A549 (cell line): ENCODE measurements around the gene FPR1. TPM values are rescaled to one million over a fixed set of nuclear protein-coding genes. Genes with fewer than 3 reads are reported as not detected.

ENCODE experiments used
- ATAC-seq, 2 experiments: fragments of 200-7000 bp in 1 of 2; fragments of >200 bp in 1 of 2; cut with Nextera tagmentation in 1 of 2; cut with Tn5 transposase in 1 of 2; 3 replicates each; pipeline versions ENCODE4 v1.8.0 to v1.9.1; 2018 to 2020; ENCODE audit warnings: mild to moderate bottlenecking in 1 of 2, moderate library complexity in 1 of 2
- CTCF ChIA-PET: fragments of 300-600 bp; sonication (Branson Sonifier 250); formaldehyde crosslinking; extraction: SDS; loops from one replicate; lab custom pipeline; 2021; ENCODE audit warnings: antibody characterized with exemption, inconsistent platforms; lab: Yijun Ruan, JAX
- POLR2A ChIA-PET: fragments of 350-600 bp; formaldehyde crosslinking; extraction: SDS; loops from one replicate; lab custom pipeline; 2021; ENCODE audit warnings: antibody characterized with exemption, inconsistent platforms; lab: Yijun Ruan, JAX
- DNase-seq, 2 experiments: peaks; one replicate each; pipeline versions ENCODE4 v3.0.0 to v3.0.0-alpha.2; 2011 to 2016; ENCODE audit warnings: low read depth in 1 of 2, low spot score in 1 of 2
- FAIRE-seq: peaks from 2 replicates; lab custom pipeline; 2011; peaks lifted over from hg19 to GRCh38; lab: Jason Lieb, UNC
- H3K27ac ChIP-seq, 2 experiments: fragments of >200 bp; sonication (Bioruptor Twin); formaldehyde crosslinking; 3 replicates each; pipeline ENCODE4 v1.5.1; 2016 to 2017
- H3K4me1 ChIP-seq: fragments of >200 bp; sonication (Bioruptor Twin); formaldehyde crosslinking; 3 replicates; pipeline ENCODE4 v1.6.1; 2016
- H3K4me2 ChIP-seq: fragments of >200 bp; sonication (Bioruptor Twin); formaldehyde crosslinking; 3 replicates; pipeline ENCODE4 v1.6.1; 2016
- H3K4me3 ChIP-seq: fragments of >200 bp; sonication (Bioruptor Twin); formaldehyde crosslinking; 3 replicates; pipeline ENCODE4 v1.5.1; 2016
- H3K9me3 ChIP-seq: fragments of >200 bp; sonication (Bioruptor Twin); formaldehyde crosslinking; 3 replicates; pipeline ENCODE4 v1.6.1; 2016
- CBX2 ChIP-seq: fragments of 200-600 bp; sonication (generic); IDR thresholded peaks from 2 replicates; pipeline ENCODE4 v1.6.1; 2016; ENCODE audit warnings: low read depth, mild to moderate bottlenecking, borderline replicate concordance
- CEBPB ChIP-seq, 2 experiments: fragments of >200 bp in 1 of 2; sonication (Bioruptor Twin) in 1 of 2; formaldehyde crosslinking in 1 of 2; IDR thresholded peaks; 2 replicates each; pipeline ENCODE4 v1.6.1; 2012 to 2016
- CHD4 ChIP-seq: fragments of 200-600 bp; sonication (generic); IDR thresholded peaks from 2 replicates; pipeline ENCODE4 v1.6.1; 2016; ENCODE audit warnings: antibody characterized with exemption, mild to moderate bottlenecking, borderline replicate concordance
- EP300 ChIP-seq, 2 experiments: fragments of >200 bp; sonication (Bioruptor Twin); formaldehyde crosslinking; IDR thresholded peaks; 2 replicates in 1 of 2; 3 replicates in 1 of 2; pipeline ENCODE4 v1.6.1; 2016 to 2017
- ESRRA ChIP-seq: fragments of 150-350 bp; IDR thresholded peaks from 2 replicates; pipeline ENCODE4 v1.6.1; 2014; ENCODE audit warnings: mild to moderate bottlenecking, low read length, borderline replicate concordance
- FOSB ChIP-seq: fragments of 250-450 bp; sonication (Bioruptor Pico); IDR thresholded peaks from 2 replicates; pipeline ENCODE4 v1.5.0; 2020; ENCODE audit warnings: mild to moderate bottlenecking, moderate library complexity
- FOSL2 ChIP-seq, 2 experiments: fragments of 450-650 bp in 1 of 2; fragments of >200 bp in 1 of 2; sonication (Bioruptor Twin) in 1 of 2; formaldehyde crosslinking; IDR thresholded peaks; 2 replicates each; pipeline versions ENCODE4 v1.5.0 to v1.6.1; 2016 to 2020; ENCODE audit warnings: mild to moderate bottlenecking in 1 of 2, moderate library complexity in 1 of 2
- FOXS1 ChIP-seq: fragments of 250-450 bp; sonication (Bioruptor Pico); IDR thresholded peaks from 2 replicates; pipeline ENCODE4 v1.5.0; 2020; ENCODE audit warnings: mild to moderate bottlenecking, moderate library complexity
- HMGXB4 ChIP-seq: fragments of 250-450 bp; sonication (Bioruptor Pico); IDR thresholded peaks from 2 replicates; pipeline ENCODE4 v1.5.0; 2021; ENCODE audit warnings: mild to moderate bottlenecking, moderate library complexity, borderline replicate concordance
- HOXA7 ChIP-seq: fragments of 250-450 bp; sonication (Bioruptor Pico); IDR thresholded peaks from 2 replicates; pipeline ENCODE4 v1.5.0; 2020; ENCODE audit warnings: mild to moderate bottlenecking, moderate library complexity
- JUN ChIP-seq, 2 experiments: fragments of >200 bp; sonication (Bioruptor Twin); formaldehyde crosslinking; IDR thresholded peaks; 2 replicates in 1 of 2; 3 replicates in 1 of 2; pipeline ENCODE4 v1.6.1; 2016 to 2017
- JUNB ChIP-seq: fragments of >200 bp; sonication (Bioruptor Twin); formaldehyde crosslinking; IDR thresholded peaks from 2 replicates; pipeline ENCODE4 v1.6.1; 2016
- PBX3 ChIP-seq: IDR thresholded peaks from 2 replicates; pipeline ENCODE4 v1.6.1; 2012
- PHF8 ChIP-seq: fragments of 200-600 bp; sonication (generic); IDR thresholded peaks from 2 replicates; pipeline ENCODE4 v1.6.1; 2016; ENCODE audit warnings: low read depth, mild to moderate bottlenecking, antibody characterized with exemption, moderate library complexity, borderline replicate concordance
- RARB ChIP-seq: fragments of 250-450 bp; sonication (Bioruptor Pico); IDR thresholded peaks from 2 replicates; pipeline ENCODE4 v1.8.0; 2021; ENCODE audit warnings: mild to moderate bottlenecking, moderate library complexity
- RCOR1 ChIP-seq: fragments of 150-350 bp; IDR thresholded peaks from 2 replicates; pipeline ENCODE4 v1.6.1; 2014; ENCODE audit warnings: antibody characterized with exemption, low read length, low read depth
- SREBF2 ChIP-seq: fragments of 450-650 bp; IDR thresholded peaks from 2 replicates; pipeline ENCODE4 v1.6.1; 2014; ENCODE audit warnings: mild to moderate bottlenecking, moderate library complexity
- TP53 ChIP-seq: fragments of 250-450 bp; sonication (Bioruptor Pico); IDR thresholded peaks from 2 replicates; pipeline ENCODE4 v1.5.0; 2021; ENCODE audit warnings: mild to moderate bottlenecking, moderate library complexity
- ZFP36 ChIP-seq: fragments of 450-650 bp; IDR thresholded peaks from 2 replicates; pipeline ENCODE4 v1.6.1; 2014; ENCODE audit warnings: borderline replicate concordance; ENCODE audit not compliant: partially characterized antibody
- ZNF302 ChIP-seq: fragments of 250-450 bp; sonication (Bioruptor Pico); IDR thresholded peaks from 2 replicates; pipeline ENCODE4 v1.9.0; 2021; ENCODE audit warnings: inconsistent platforms, mild to moderate bottlenecking, moderate library complexity
- WGBS: methylation state at CpG from one replicate; pipeline ENCODE4 v1.1.6; 2017; ENCODE audit errors: missing lambda C conversion rate; 5-methylcytosine and 5-hydroxymethylcytosine counted together
- polyA plus RNA-seq, 4 experiments: library from polyadenylated mRNA; depleted of rRNA in 3 of 4; stranded (reverse); fragments of >200 nt; fragmentation: RNase III in 1 of 4; extraction: RNeasy Plus Mini Kit Qiagen cat#74134 plus additional on column Dnase treatment in 1 of 4; gene quantifications; 2 replicates in 3 of 4; 3 replicates in 1 of 4; pipeline ENCODE4 v1.2.3, GENCODE V29; 2011 to 2017
- TF ChIP-seq, protein P1 (sequence below): fragments of >200 bp; sonication (Bioruptor Twin); formaldehyde crosslinking; IDR thresholded peaks from 2 replicates; pipeline ENCODE4 v1.6.1; 2016

The FPR1 gene
- polyA plus RNA-seq, 2 of the 4 experiments (the other 2 are of a cell fraction) = not detected

DNA sequence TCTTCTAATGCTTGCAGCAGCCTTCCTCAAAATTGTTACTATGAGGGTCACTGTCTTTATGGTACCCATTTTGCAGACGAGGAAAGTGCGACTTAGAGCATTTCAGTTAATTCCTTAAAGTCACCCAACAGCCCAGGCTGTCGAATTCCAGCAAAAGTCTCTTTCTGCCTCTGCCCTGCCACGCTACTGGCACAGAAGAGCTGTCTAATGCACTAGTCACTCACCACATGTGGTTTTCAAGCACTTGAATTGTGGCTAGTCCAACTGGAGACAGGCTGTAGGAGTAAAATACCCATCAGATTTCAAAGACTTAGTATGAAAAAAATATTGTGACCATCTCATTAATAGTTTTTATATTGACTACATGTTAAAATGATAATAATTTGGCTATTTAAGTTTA lies 1.7 kb downstream of the FPR1 start:
- DNase-seq = no peak
- Histone ChIP-seq H3K4me1 (no peaks in the 10 kb centered on the region), H3K4me2 (no peak overlapping the region), H3K27ac (no peak overlapping the region), H3K4me3 (no peak overlapping the region), H3K9me3 (peaks cover 22% of the 10 kb centered on the region; the same call in 2 of the 3 replicates)
- no peak for TF ChIP-seq EP300 (IDR thresholded peaks at IDR 0.05)
- no peak for TF ChIP-seq JUN (IDR thresholded peaks at IDR 0.05)
- TF ChIP-seq, protein P1, sequence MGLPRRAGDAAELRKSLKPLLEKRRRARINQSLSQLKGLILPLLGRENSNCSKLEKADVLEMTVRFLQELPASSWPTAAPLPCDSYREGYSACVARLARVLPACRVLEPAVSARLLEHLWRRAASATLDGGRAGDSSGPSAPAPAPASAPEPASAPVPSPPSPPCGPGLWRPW = no peak
- no peak for TF ChIP-seq TP53 (CRISPR knock-in tag)
- no peak for TF ChIP-seq HMGXB4
- TF ChIP-seq RARB (CRISPR knock-in tag) = no peak
- no peak for TF ChIP-seq SREBF2
- TF ChIP-seq JUNB = no peak
- TF ChIP-seq ESRRA = no peak
- TF ChIP-seq FOSL2 (IDR thresholded peaks at IDR 0.05) = no peak
- TF ChIP-seq FOSL2 (CRISPR knock-in tag; IDR thresholded peaks at IDR 0.05) = no peak
- TF ChIP-seq ZNF302 (CRISPR knock-in tag) = no peak
- TF ChIP-seq RCOR1 = no peak
- no peak for TF ChIP-seq PHF8
- no peak for TF ChIP-seq CBX2
- TF ChIP-seq CHD4 = no peak
- no peak for TF ChIP-seq CEBPB (IDR thresholded peaks at IDR 0.05)
- no peak for TF ChIP-seq FOSB (CRISPR knock-in tag)
- no peak for FAIRE-seq
- WGBS = 2% methylated on average over 4 of the region's 4 CpGs
- no peak for ATAC-seq
- CTCF ChIA-PET = interaction anchor here (0.9 kb wide), 1 partner anchor 57 kb away, joined by 3 read pairs; no protein-coding TSS in a partner anchor
- POLR2A ChIA-PET = no interaction called here

DNA sequence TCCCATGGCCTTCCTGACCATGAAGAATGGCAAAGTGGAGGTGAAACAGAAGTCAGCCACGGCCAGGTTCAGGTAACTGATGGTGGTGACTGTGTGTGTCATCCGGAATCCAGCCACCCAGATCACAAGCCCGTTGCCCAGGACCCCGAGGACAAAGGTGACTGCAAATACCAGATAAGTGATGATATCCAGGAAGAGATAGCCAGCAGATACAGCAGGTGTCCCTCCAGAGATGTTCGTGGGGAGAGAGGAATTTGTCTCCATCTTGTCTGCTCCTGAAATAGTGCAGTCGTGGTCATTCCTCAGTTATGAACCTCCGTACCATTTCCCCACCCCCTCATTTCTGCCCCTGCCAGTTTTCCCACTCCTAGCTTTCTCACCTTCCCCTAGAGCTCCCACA lies 4.9 kb downstream of the FPR1 start:
- H3K27ac ChIP-seq = no peak overlapping the region
- no peak overlapping the region for H3K4me3 ChIP-seq
- no peak overlapping the region for H3K4me2 ChIP-seq
- WGBS = 4% methylated on average over 7 of the region's 7 CpGs
- CTCF ChIA-PET = interaction anchor here (0.9 kb wide), 1 partner anchor 90 kb away, joined by 3 read pairs; no protein-coding TSS in a partner anchor
- ATAC-seq = no peak
- TF ChIP-seq ZFP36 = no peak
- POLR2A ChIA-PET = no interaction called here
- FAIRE-seq = no peak
- no peak for DNase-seq
- peaks cover 22% of the 10 kb centered on the region; the same call in 2 of the 3 replicates for H3K9me3 ChIP-seq
- no peaks in the 10 kb centered on the region for H3K4me1 ChIP-seq

GRCh38 chr19:51743405-51743804 lies 8.3 kb downstream of the FPR1 start:
- CTCF ChIA-PET = no interaction called here
- Histone ChIP-seq H3K9me3 (peaks cover 25% of the 10 kb centered on the region; the same call in 2 of the 3 replicates), H3K27ac (no peak overlapping the region), H3K4me3 (no peak overlapping the region), H3K4me2 (no peak overlapping the region), H3K4me1 (no peaks in the 10 kb centered on the region)
- POLR2A ChIA-PET = no interaction called here
- TF ChIP-seq FOXS1 (CRISPR knock-in tag) = no peak
- TF ChIP-seq HOXA7 (CRISPR knock-in tag) = no peak
- no peak for TF ChIP-seq PBX3
- no peak for TF ChIP-seq JUN (IDR thresholded peaks at IDR 0.05)
- ATAC-seq (no peak), DNase-seq (no peak), FAIRE-seq (no peak)
- WGBS = 20% methylated on average over 3 of the region's 3 CpGs
